Retina (tissue), 1 donor: ENCODE results near the gene DZIP1.
"Not testable (repeated sequence)": the region's sequence is repeated elsewhere in the genome, so short reads cannot be mapped to it uniquely, and the experiment has no call there.

ENCODE experiments used
- DNase-seq: peaks from one replicate; pipeline ENCODE4 v3.0.0-alpha.2; 2016

Gene DZIP1

DNA sequence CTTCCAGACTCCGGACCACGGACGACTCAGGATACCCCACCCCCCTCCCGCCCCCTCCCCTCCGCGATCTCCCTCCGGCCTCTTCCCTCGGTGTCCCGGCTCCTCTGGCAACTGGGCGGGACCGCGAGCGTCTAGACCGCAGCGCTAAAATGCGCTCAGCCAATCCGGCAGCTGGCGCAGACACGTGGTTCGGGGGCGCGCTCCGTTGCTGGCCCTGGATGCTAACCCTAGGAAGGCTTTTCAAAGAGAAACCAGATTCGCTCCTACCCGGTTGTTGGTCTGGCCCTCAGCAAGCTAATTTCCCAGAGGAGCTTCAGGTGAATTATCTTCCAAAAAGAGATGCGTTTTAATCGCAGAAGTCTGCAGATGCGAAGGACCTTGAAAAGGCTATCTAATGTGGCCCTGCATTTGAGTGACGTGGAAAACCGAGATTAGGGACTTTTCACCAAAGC, at the start of gene DZIP1:
Gene DZIP1, minus strand, starts transcription at position 106 of the 452 bp plus-strand sequence. CDS start 2,677 bp downstream, outside the sequence.
- no peak for DNase-seq

GRCh38 chr13:95690986-95691385, 46.5 kb upstream of the DZIP1 start:
- DNase-seq, result not testable (repeated sequence)

DNA sequence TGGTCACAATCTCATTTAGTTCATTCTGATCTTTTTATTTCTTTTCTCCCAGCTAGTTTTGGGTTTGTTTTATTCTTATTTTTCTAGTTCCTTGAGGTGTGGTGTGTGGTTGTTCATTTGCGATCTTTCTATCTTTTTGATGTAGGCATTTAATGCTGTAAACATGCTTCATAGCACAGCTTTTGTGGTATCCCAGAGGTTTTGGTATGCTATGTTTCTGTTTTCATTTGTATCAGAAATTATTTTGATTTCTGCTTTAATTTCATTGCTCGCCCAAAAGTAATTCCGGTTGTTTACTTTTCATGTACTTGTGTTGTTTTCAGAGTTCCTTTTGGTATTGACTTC, 45.0 kb upstream of the DZIP1 start:
- DNase-seq, result no peak

DNA sequence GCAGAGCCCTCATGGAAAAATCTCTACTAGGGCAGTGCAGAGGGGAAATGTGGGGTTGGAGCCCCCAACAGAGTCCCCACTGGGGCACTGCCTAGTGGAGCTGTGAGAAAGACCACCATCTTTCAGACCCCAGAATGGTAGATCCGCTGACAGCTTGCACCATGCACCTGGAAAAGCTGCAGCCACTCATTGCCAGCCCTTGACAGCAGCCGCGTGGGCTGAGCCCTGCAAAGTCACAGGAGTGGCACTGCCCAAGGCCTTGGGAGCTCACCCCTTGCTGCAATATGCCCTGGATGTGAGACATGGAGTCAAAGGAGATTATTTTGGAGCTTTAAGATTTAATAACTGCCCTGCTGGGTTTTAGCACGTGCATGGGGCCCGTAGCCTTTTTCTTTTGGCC, 40.5 kb upstream of the DZIP1 start:
- DNase-seq, result not testable (repeated sequence)

GRCh38 chr13:95684418-95684817, 39.9 kb upstream of the DZIP1 start:
- no peak for DNase-seq

- no peak for DNase-seq
Observed at GRCh38 chr13:95679722-95680121, 35.2 kb upstream of the DZIP1 start.

- DNase-seq, result no peak
Observed at GRCh38 chr13:95678967-95679366, 34.5 kb upstream of the DZIP1 start.

GRCh38 chr13:95677564-95678266, 33.2 kb upstream of the DZIP1 start:
- DNase-seq, result no peak

- peak; percentile 98 for DNase-seq
Observed at GRCh38 chr13:95676762-95677563, 32.5 kb upstream of the DZIP1 start, which contains the start of gene DNAJC3. Gene DNAJC3, plus strand, starts transcription at chr13:95677139. Its CDS starts 117 bp downstream, at chr13:95677256.

- no peak for DNase-seq
Observed at GRCh38 chr13:95676105-95676761, 31.7 kb upstream of the DZIP1 start.

DNA sequence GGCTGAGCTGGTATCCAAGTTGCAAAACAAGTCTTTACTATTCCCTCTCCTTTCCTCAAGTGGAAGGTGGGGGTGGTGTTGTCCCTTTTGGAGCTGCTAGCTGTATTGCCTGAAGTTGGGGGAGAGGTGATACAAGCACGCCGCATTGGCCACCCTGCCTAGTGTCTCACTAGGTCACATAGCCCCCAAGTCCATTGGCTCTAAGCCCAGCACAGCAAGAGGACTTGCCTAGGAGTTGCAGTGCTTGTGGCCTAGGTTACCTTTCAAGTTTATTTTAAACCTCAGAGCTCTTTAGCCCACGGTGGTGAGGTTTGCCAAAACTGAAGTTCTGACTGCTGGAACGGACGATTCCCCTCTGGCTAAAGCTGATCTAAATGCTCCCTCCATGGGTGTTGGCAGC, 27.1 kb upstream of the DZIP1 start:
- no peak for DNase-seq

DNA sequence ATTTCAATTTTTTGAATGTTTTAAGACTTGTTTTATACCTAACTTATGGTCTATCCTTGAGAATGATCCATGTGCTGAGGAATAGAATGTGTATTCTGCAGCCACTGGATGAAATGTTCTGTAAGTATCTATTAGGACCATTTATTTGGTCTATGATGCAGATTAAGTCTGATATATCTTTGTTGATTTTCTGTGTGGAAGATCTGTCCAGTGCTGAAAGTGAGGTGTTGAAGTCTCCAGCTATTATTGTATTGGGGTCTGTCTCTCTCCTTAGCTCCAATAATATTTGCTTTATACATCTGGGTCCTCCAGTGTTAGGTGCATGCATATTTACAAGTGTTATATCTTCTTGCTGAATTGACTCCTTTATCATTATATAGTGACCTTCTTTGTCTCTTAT, 22.7 kb upstream of the DZIP1 start:
- not testable (repeated sequence) for DNase-seq

- peak; percentile 25 for DNase-seq
Observed at GRCh38 chr13:95660981-95661581, 16.6 kb upstream of the DZIP1 start.

- DNase-seq, result no peak
Observed at GRCh38 chr13:95659500-95659899, 15.0 kb upstream of the DZIP1 start.

DNA sequence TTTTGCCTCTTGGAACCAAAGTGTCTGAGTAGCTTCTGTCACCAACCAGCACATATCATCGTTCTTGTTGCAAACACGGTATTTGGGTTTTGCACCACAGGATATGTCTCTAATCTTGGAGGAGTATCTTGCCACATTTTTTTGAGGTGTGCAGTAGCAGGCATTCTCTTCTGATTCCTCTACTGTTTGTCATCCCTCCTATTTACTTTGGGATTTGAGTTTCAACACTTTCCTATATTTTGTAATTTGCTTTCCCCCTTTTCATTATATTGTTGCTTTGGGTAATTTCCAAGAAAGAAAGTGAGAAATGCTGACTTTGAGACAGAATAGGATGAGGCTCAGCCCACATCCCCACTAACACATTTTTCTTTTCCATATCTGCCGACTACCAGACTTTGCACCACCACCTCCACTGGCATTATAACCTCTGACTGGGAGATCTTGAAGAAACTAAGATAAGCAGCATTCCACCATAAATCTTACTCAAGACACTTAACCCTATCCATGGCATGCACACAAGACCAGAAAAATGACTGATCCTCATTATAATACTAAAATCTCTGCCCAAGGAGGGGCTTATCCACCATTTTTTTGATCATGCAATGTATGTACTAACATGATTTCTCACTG, 12.0 kb upstream of the DZIP1 start:
- DNase-seq, result no peak

DNA sequence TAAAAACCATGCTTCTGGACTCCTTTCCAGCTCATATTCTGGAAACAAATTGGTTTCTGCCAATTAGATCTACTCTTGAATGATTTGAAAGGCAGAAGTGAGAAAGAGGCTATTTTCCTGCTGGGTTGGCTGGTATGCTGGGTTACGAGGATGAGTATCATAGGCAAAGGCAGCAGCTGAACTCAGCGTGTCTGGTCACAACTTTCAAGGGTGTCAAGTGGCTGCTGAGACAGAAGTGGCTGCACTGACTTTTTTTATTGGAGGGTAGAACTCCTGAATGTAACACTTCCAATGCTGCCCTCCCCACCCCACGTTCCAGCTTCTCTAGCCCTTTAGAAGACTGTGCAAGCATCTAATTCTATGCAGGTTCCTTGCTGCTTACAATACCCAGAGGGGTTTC, 8.3 kb upstream of the DZIP1 start:
- DNase-seq, result no peak

DNA sequence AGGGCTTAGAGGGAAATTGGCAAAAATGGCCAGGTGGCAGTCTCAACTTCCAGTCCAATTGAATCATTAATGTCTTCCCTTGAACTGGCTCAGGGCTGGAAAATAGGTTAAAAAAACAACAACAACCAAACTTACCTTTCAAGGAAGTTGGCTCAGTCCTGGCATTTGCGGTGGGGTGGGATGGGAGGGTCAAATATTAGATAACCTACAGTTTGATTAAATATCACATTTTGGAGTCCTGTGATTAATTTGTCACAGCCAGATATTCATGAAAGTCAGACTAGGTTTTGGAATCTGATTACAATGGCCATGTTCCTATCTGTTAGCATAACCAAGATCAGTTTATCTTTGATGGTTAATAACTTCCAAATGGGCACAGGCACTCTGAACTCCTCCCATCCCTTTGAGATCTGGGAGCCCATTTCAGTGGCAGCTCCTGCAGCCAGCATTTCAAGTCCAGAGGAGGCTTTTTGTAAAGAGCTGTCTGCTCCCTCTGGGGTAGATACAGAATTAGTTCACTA, 7.8 kb upstream of the DZIP1 start:
- no peak for DNase-seq

- DNase-seq, result no peak
Observed at GRCh38 chr13:95650696-95651095, 6.2 kb upstream of the DZIP1 start.

DNA sequence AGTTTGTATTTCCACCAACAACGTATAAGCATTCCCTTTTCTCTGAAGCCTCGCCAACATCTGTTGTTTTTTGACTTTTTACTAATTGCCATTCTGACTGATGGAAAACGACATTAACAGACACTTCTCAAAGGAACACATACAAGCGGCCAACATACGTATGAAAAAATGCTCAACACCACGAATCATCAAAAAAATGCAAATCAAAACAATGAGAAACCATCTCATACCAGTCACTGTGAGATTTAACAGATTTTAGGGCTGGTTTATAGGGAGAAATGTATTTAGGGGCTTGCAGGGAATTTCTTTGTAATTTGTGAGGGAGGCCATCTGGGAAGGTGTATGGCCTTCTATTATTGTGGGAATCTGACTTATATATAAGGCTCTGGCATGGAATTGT, 2.8 kb upstream of the DZIP1 start:
- no peak for DNase-seq

GRCh38 chr13:95643936-95644598, 439 bp downstream of the DZIP1 start:
- DNase-seq, result peak; percentile 89

GRCh38 chr13:95643571-95643935, 953 bp downstream of the DZIP1 start:
- peak; percentile 86 for DNase-seq

- peak; percentile 19 for DNase-seq
Observed at GRCh38 chr13:95642999-95643398, 1.5 kb downstream of the DZIP1 start.
